Stimulated activated CD4-positive, alpha-beta T cell treated with anti-CD3 and anti-CD28 coated beads, Interleukin-2, amount 100 ng/mL, for 4 hours (primary cell): ENCODE measurements around the gene ANKS1A.

Experiments
- DNase-seq: peaks from one replicate; pipeline ENCODE4 v3.0.0-alpha.2; 2020; ENCODE audit warnings: low read depth

Gene ANKS1A

GRCh38 chr6:34957231-34957783 is 68.3 kb downstream of the ANKS1A start:
- no peak for DNase-seq

GRCh38 chr6:34958734-34959133 is 69.7 kb downstream of the ANKS1A start:
- DNase-seq = no peak

DNA sequence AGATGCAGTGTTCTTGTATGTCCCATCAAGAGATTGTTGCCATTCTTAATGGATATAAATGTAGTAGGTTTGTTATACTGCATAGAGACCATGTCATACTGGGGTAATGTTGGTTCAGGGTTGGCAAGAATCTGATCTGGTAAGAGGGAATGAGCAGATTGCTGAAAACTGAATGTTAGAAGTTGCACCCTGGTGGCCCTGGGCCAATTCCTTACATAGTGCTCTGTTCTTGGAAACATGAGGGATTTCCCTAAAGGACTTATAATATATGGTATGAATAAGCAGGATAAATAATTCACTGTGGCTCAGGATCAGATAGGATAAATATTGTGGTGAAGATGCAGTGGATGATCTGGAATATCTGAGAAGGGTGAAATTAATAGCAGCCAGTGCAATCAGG is 70.2 kb downstream of the ANKS1A start:
- no peak for DNase-seq

DNA sequence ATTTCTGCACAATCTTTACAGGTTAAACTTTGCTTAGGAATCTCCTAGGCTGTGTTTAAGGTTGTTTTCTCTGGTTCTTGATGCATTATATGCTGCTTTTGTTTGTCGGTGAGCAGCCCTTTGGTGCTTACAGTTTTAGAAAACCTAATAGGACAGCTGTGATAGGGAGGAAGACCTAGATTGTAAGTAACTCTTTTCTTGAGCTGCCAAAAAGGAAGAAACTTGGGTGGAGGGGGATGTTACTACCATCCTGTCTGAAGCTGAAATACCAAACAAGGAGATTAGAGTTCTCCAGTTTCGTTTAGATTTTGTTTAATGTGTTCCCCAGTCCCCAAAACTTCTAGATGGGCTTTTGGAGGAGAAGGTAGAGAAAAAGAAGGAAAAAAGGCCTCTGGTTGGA is 72.0 kb downstream of the ANKS1A start:
- DNase-seq = no peak

DNA sequence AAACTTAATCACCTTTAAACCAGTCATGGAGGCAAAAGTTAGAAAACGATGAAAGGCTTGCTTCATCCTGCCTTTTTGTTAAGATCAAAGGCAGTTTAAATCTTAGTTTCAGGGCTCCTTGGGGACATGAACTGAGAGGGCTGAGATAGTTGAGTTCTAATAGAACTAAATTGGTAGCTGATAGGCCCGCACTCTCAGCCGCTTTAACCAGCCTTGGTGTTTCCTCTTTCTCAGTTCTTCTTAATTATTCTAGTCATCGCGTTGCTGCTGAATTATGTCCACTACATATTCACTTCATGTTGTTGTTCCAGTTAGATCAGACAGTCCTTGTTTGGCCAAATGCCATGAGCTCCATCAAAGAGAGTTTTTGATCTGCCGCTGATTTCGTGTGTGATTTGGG is 72.5 kb downstream of the ANKS1A start:
- DNase-seq = no peak

DNA sequence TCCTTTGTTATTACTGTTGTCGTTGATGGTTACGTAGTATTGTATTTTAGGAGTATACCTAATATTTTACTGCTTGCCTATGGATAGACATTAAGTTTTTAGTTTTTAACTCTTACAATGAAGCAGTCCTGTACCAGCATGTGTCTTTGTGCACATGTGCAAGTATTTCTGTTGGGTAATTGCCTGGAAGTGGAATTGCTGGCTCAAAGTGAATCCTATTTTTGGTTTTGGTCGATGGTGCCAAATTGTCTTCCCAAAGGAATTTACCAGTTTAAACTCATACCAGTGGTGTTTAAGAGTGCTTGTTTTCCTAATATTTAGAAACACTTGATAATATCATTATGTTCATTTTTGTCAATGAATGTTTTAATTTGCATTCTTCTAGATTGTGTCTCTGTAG is 75.5 kb downstream of the ANKS1A start:
- DNase-seq = no peak

- no peak for DNase-seq
These were observed 78.4 kb downstream of the ANKS1A start for GRCh38 chr6:34967461-34967860.

GRCh38 chr6:34969662-34970265 is 80.7 kb downstream of the ANKS1A start:
- no peak for DNase-seq

DNA sequence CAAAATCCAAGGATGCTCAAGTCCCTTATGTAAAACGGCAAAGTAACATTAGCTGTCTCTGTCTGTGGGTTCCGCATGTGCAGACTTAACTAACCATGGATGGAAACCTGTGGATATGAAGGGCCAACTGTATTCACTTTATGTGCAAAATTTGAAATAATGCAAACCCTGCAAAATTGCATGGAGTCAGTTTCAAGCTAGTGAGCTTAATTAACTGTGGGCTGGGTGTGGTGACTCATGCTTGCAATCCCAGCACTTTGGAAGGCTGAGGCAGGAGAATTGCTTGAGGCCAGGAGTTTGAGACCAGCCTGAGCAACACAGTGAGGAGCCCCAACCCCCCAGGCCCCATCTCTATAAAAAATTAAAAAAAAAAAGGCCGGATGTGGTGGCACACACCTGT is 81.4 kb downstream of the ANKS1A start:
- no peak for DNase-seq

GRCh38 chr6:34970957-34971356 is 81.9 kb downstream of the ANKS1A start:
- DNase-seq = no peak

DNA sequence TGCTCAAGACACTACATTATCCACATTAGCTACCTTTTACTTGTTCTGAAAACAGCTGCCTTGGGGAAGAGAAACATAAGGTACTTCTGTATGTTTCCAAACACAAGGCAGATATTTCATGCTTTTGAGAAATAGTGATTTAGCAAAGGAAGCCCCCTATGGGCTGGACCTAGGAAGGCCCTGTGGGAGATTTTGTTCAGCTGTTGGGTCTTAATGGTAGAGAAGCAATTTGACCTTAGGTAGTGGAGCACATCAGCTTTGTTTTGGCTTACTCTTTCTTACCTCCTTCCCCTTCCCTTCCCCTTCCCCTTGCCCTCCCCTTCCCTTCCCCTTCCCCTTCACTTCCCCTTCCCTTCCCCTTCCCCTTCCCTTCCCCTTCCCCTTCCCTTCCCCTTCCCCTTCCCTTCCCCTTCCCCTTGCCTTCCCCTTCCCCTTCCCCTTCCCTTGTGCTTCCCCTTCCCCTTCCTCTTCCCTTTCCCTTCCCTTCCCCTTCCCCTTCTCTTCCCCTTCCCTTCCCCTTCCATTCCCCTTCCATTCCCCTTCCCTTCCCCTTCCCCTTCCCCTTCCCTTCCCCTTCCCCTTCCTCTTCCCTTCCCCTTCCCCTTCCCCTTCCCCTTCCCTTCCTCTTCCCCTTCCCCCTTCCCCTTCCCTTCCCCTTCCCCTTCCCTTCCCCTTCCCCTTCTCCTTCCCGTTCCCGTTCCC is 84.6 kb downstream of the ANKS1A start:
- no peak for DNase-seq

DNA sequence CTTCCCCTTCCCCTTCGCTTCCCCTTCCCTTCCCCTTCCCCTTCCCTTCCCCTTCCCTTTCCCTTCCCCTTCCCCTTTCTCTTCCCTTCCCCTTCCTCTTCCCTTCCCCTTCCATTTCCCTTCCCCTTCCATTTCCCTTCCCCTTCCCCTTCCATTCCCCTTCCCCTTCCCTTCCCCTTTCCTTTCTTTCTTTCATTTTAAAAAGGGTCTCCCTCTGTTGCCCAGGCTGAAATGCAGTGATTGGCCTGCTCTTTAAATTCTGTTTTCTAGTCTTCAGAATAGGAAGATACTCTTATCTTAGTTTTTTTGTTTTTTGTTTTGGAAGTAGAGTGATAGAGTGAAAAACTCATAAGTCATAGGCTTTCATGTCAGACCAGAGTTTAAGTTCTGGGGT is 85.2 kb downstream of the ANKS1A start:
- DNase-seq = no peak

DNA sequence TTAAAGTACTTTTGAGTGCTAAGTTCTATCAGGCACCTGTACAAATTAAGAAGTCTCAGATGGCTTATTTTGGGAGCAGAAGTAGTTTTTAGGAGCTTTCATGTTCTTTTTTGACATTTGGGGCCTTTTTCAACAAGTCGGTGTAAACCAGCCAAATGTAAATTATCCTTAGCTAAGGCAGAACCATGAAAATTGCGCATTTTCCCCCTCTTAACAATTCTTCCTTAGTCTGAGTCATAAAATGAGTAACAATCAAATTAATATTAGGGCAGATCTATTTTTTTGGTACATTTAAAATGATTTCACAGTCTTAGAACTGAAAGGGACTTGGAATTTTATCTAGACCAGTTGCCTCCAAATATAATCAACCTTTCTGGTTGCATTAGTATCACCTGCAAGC is 87.2 kb downstream of the ANKS1A start:
- DNase-seq = no peak

DNA sequence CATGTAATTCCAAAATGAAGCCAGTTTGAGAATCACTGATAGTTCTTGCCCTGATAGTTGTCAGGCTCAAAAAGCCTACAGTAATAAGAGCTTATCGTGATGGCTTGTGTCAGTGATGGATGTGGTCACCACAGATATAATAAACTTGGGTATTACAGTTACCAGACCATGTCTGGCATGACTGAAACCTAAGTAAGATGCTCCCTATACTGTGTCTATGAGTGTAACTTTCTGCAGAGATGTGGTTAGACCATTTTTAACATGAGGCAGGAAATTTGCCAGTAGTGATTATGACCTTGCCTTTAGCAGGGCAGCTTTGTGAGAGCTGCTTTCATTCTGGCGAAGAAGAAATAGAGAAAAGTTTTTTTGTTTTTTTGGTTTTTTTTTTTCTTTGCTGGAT is 90.2 kb downstream of the ANKS1A start:
- no peak for DNase-seq

GRCh38 chr6:34979994-34980393 is 90.9 kb downstream of the ANKS1A start:
- DNase-seq = no peak

DNA sequence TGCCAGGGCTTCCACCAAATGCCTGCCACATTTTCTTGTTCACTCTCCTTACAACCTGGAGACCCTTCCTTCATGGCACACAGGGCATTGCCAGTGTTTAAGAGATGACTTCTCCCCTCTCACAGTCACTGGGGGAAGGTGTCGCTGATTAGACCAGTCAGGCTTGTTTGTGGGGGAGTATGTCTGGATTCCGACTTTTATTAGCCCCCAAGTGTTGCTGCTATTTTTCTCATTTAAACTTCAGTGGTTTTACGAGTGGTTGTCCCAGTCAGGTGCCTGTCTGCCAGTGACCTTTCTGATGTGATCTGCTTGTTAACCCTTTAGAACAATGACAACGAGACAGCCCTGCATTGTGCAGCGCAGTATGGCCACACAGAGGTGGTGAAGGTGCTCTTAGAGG is 92.3 kb downstream of the ANKS1A start:
- no peak for DNase-seq

DNA sequence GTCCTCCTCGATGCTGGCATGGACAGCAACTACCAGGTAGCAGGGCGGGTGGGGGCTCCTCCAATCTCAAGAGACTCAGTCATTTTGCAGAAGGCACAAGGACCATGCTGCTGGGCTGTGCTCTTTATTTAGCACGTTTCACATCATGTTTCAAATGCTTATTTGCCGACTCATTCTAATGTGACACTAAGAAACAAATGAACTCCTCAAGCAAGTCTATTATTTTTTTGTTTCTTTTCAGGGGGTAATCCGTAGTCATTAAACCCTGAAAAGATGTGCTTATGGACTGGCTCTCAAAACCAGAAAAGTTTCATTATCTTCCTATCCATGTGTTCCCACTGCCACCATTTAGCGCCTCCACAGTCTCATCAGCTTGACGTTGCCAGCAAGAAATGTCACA is 92.9 kb downstream of the ANKS1A start:
- no peak for DNase-seq

DNA sequence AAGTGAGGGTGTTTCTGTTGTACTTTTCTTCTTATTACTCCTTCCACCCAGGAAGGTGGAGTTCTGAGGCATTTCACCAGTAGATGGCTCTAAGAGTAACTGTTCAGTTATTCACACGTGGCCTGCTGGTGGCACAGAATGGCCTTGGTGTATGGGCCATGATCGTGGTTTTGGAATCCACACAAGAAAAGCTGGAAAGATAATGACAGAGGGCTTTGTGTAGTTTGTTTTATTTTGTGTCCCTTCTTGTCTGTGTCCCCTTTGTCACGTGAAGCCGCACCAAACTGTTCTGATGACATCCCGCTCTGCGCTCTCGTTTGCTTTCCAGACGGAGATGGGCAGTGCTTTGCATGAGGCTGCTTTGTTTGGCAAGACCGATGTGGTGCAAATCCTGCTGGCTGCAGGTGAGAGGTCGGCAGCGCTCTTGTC is 93.4 kb downstream of the ANKS1A start:
- DNase-seq = no peak

GRCh38 chr6:34984416-34984815 is 95.4 kb downstream of the ANKS1A start:
- no peak for DNase-seq

- no peak for DNase-seq
These were observed 96.2 kb downstream of the ANKS1A start for GRCh38 chr6:34985236-34985635.

DNA sequence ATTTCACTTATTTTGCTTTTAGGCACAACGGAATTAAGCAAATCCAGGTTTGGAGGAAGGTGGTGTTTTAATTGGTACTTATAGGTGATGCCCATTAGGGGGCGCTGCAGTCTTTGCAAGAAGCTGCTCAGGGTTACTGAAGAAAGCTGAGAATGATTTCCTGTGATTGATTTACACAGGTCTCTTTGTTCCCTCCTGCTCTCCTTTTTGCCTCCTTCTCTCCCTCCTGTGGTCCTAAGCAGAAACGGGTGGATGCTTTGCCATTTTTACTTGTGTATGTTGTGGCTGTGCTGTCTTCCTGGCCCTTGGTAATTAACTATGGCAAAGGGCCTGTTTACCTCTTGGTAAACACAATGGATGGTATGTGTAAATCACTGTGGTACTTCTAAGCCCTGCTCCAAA is 97.8 kb downstream of the ANKS1A start:
- DNase-seq = peak; percentile 37

DNA sequence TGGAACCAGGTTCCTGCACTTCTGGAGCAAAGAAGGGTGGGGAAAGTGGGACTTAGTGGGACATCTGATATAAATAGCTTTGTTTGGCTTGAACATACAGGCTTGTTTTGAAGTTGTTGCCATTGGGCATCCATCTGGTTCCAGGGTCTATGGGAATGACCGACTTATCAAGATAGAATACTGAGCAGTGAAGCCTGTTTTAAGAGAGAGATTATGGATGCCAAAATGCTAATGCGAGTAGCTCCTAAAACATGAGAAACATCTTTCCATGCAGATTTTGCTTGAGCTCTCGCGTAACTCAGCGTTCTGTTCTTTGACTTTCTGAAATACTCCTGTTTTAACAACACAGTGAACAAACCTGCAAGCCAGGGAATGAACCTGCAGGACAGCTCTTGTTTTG is 98.5 kb downstream of the ANKS1A start:
- DNase-seq = no peak

- no peak for DNase-seq
These were observed 102.0 kb downstream of the ANKS1A start for GRCh38 chr6:34990971-34991560.
